Type B pancreatic cell (in vitro differentiated cells): ENCODE results near the gene NUDCD2. TPM values are rescaled to one million over a fixed set of nuclear protein-coding genes. Genes with fewer than 3 reads are reported as not detected.
"Not testable (repeated sequence)": the region's sequence is repeated elsewhere in the genome, so short reads cannot be mapped to it uniquely, and the experiment has no call there.

Source experiments
- DNase-seq: peaks from one replicate; pipeline ENCODE4 v3.0.0; 2021; ENCODE audit warnings: mixed read lengths; ENCODE audit not compliant: unreplicated experiment; ENCODE audit errors: extremely low spot score
- H3K27ac Mint-ChIP-seq: 2 replicates; pipeline ENCODE4 v1.8.0; 2021; ENCODE audit warnings: mild to moderate bottlenecking, mixed read lengths
- H3K27me3 Mint-ChIP-seq: 2 replicates; pipeline ENCODE4 v1.8.0; 2021; ENCODE audit warnings: mixed read lengths
- H3K36me3 Mint-ChIP-seq: 2 replicates; pipeline ENCODE4 v1.8.0; 2021; ENCODE audit warnings: mixed read lengths
- H3K4me1 Mint-ChIP-seq: one replicate; pipeline ENCODE4 v1.8.0; 2021; ENCODE audit warnings: mixed read lengths; ENCODE audit not compliant: unreplicated experiment
- H3K4me3 Mint-ChIP-seq: 2 replicates; pipeline ENCODE4 v1.8.0; 2021; ENCODE audit warnings: mild to moderate bottlenecking, mixed read lengths
- H3K9me3 Mint-ChIP-seq: 2 replicates; pipeline ENCODE4 v1.8.0; 2021; ENCODE audit warnings: mixed read lengths
- CTCF ChIP-seq: fragments of 200-600 bp; sonication (generic); conservative IDR thresholded peaks from 2 replicates; pipeline ENCODE4 v1.5.0; 2021; ENCODE audit warnings: antibody characterized with exemption, mild to moderate bottlenecking
- total RNA-seq: library from RNA; stranded (reverse); gene quantifications from 2 replicates; pipeline ENCODE4 v1.2.1, GENCODE V29; 2021; ENCODE audit warnings: low replicate concordance

NUDCD2 gene
- total RNA-seq, 1 donor from 2014 or later = 30.4 TPM

DNA sequence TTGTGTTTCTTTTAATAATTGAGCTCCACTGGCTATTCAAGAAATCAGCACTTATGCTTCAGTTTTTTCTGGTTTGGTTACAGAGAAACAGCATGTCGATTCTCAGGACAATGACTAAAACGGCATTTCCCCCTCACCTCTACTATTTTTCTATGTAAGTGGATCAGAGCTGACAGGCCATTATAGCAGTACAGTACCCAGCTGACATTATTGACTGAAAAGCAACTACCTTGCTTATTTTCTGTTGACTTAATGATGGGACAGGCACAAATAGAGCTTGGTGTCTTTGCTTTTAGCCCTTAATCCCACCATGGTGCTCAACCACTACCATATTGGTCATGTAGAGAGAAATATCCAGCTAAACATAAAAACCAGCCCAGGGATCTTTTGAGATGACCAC lies 57.9 kb downstream of the NUDCD2 start:
- TF ChIP-seq CTCF = no peak
- no peak for DNase-seq
- H3K9me3 Mint-ChIP-seq = no peaks in the 10 kb centered on the region
- no peak overlapping the region for H3K4me3 Mint-ChIP-seq
- H3K27ac Mint-ChIP-seq = no peak overlapping the region
- H3K27me3 Mint-ChIP-seq = no peaks in the 10 kb centered on the region
- H3K36me3 Mint-ChIP-seq = no peaks in the 10 kb centered on the region
- peaks cover 6% of the 10 kb centered on the region for H3K4me1 Mint-ChIP-seq

DNA sequence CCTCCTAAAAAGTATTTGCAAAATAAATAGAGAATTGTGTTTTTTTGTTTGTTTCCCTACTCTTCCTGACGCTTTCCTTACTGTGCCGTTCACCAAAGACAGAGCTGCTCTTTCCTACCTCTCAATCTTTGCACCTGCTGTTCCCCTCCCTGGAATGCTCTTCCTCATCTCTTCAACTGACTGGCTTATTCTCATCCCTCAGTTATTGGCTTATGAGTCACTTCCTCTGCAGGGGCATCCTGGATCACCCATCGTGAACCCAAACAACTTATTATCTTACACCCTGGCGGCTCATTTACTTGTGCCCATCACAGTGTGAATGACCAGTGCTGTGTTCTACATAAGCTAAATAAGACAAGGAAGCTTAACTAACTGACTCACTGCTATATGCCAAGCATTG lies 58.6 kb downstream of the NUDCD2 start:
- Mint-ChIP-seq H3K36me3 (no peaks in the 10 kb centered on the region), H3K27ac (no peak overlapping the region), H3K4me1 (peaks cover 6% of the 10 kb centered on the region), H3K4me3 (no peak overlapping the region), H3K9me3 (no peaks in the 10 kb centered on the region), H3K27me3 (no peaks in the 10 kb centered on the region)
- no peak for DNase-seq
- no peak for TF ChIP-seq CTCF

GRCh38 chr5:163399923-163400322 lies 60.0 kb downstream of the NUDCD2 start:
- Mint-ChIP-seq H3K27me3 (no peaks in the 10 kb centered on the region), H3K4me1 (peaks cover 5% of the 10 kb centered on the region), H3K36me3 (no peaks in the 10 kb centered on the region), H3K9me3 (no peaks in the 10 kb centered on the region), H3K4me3 (no peak overlapping the region), H3K27ac (no peak overlapping the region)
- no peak for TF ChIP-seq CTCF
- DNase-seq = no peak

DNA sequence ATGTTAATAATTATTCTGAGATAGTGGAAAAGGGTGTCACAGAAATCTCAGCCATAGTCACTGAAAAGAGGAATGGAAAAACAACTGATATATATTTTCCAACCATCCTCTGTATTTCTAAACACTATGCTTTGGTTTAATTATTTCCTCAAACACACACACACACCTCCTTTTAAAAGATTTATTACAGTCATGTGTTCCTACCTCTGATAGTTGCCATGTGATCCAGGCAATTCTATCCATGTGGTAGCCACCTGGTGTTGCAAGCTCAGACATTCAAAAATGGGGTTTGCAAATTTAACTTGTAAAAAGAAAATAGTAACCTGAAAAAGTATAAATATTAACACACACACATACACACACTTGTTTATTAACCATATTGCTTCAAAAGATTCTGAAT lies 62.5 kb downstream of the NUDCD2 start:
- Mint-ChIP-seq H3K4me3 (no peak overlapping the region), H3K36me3 (no peaks in the 10 kb centered on the region), H3K27me3 (no peaks in the 10 kb centered on the region), H3K9me3 (peaks cover 6% of the 10 kb centered on the region), H3K27ac (no peak overlapping the region), H3K4me1 (no peaks in the 10 kb centered on the region)
- no peak for DNase-seq
- TF ChIP-seq CTCF = no peak

GRCh38 chr5:163396818-163397340 lies 63.0 kb downstream of the NUDCD2 start:
- H3K27ac Mint-ChIP-seq = not testable (repeated sequence)

More at GRCh38 chr5:163396818-163397340, 63.0 kb downstream of the NUDCD2 start:
- H3K4me3 Mint-ChIP-seq, H3K36me3 Mint-ChIP-seq, H3K4me1 Mint-ChIP-seq, DNase-seq, H3K9me3 Mint-ChIP-seq, H3K27me3 Mint-ChIP-seq: not testable (repeated sequence)

Other genes starting within 250 kb of the NUDCD2 start
- 214 and 226 TPM in 2 replicates for gene CCNG1, start 22.5 kb downstream of the NUDCD2 start, total RNA-seq
- 11.3 and 25.9 TPM in 2 replicates for gene HMMR, start 530 bp upstream of the NUDCD2 start, total RNA-seq
- 41.2 and 56.4 TPM in 2 replicates for gene MAT2B, start 45.5 kb upstream of the NUDCD2 start, total RNA-seq